ENCODE data around the gene SPRR3. TPM values are rescaled to one million over a fixed set of nuclear protein-coding genes. Genes with fewer than 3 reads are reported as not detected.
A peak's percentile ranks its signal among the peaks of the same experiment; 100 is the strongest.

Gene SPRR3
- total RNA-seq, 1 experiment from 2014 or later = not detected

DNA sequence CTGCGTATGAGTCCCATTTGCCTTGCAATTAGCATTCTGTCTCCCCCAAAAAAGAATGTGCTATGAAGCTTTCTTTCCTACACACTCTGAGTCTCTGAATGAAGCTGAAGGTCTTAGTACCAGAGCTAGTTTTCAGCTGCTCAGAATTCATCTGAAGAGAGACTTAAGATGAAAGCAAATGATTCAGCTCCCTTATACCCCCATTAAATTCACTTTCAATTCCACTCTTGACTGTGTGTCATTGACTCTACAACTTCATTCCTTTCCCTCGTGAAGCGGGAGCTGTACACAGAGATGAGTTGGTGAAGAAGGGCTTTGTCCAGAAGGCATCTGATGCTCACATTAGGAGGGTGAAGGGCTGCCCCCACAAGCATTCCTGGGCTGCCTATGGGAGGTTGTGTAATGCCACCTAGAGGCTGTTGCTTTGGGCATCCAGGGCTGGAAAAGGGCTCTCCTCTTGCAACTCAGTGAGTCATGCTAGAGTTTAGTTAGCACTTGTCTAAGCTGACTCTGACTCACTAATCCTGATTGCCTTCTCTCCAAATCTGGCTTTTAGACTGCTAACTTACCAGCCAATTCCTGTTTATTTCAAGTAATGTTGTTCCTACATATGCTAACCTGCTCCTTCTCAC is 31.2 kb downstream of the SPRR3 start:
- DNase-seq (ENCODE audit: low read depth in 1 of 2, low spot score in 2 of 2) = peak; percentile 33 to 70
- Histone ChIP-seq H3K36me3 (no peaks in the 10 kb centered on the region), H3K4me1 (replicated peaks) (no peaks in the 10 kb centered on the region), H3K4me3 (no peak overlapping the region), H3K27ac (no peak overlapping the region), H3K27me3 (replicated peaks) (no peaks in the 10 kb centered on the region), H3K9me3 (replicated peaks) (no peaks in the 10 kb centered on the region)

- no peaks in the 10 kb centered on the region for H3K36me3 ChIP-seq
- no peak for DNase-seq (ENCODE audit: low read depth in 1 of 2, low spot score in 2 of 2)
- H3K9me3 ChIP-seq (replicated peaks) = no peaks in the 10 kb centered on the region
- no peak overlapping the region for H3K27ac ChIP-seq
- H3K4me3 ChIP-seq = no peak overlapping the region
- no peaks in the 10 kb centered on the region for H3K4me1 ChIP-seq (replicated peaks)
- H3K27me3 ChIP-seq (replicated peaks) = no peaks in the 10 kb centered on the region
Measured at GRCh38 chr1:153035211-153035610, 33.7 kb downstream of the SPRR3 start.

DNA sequence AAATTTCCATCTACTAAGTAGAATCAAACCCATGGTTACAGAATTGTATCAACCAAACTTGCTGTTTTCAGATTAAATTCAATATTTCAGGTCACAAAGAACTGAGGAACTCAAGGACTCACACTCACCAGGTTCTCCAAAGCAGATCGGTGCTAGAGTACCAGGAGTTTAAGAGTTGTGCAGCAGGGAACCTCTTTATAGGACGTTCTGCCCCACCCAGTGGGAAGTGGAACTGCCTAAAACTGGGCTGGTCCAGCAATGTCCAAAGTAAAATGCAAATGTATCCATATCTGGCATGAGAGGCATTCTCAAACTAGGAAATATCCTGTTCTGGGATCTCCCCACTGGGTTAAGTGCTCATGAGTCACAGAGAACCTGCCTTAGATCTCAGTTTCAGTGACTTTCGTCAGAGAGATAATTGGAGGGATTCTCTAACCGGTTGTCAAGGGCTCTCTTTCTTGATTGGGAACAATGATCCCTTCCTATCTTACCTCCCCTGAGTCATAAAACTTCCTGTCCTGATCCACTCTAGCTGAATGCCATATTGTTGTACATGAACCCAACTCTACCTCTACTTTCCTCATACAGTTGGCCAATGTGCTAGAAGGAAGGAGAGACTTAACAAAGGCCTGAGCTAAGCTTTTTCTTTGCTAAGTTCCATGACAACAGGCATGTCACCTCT is 39.5 kb downstream of the SPRR3 start, which contains the start of gene SPRR2D:
Gene SPRR2D (minus strand): TSS at position 171 of the 682 bp plus-strand sequence. CDS start 774 bp downstream, outside the sequence.
- no peak for DNase-seq (ENCODE audit: low read depth in 1 of 2, low spot score in 2 of 2)
- no peaks in the 10 kb centered on the region for H3K36me3 ChIP-seq
- no peaks in the 10 kb centered on the region for H3K4me1 ChIP-seq (replicated peaks)
- H3K27ac ChIP-seq = no peak within 1 kb of the TSS
- no peaks in the 10 kb centered on the region for H3K27me3 ChIP-seq (replicated peaks)
- no peak within 1 kb of the TSS for H3K4me3 ChIP-seq
- no peaks in the 10 kb centered on the region for H3K9me3 ChIP-seq (replicated peaks)

DNA sequence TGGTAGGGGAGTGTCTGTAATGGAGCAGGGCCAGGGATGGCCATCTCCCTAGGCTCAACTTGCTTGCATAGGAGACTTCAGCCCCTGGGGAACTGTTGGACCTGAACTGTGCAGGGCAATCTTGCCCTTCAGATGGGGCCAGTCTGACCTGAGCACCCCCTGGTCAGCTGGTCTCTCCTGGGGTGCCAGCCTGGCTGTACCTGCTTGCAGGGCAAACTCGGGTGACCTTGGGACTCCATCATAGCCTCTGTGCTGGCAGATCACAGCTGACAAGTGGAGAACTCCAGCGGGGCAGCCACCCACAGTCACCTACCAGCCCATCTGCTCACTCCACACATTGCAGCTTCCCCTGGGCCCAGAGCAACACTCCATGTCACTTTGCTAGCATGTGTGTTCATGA is 47.7 kb downstream of the SPRR3 start:
- DNase-seq (ENCODE audit: low read depth in 1 of 2, low spot score in 2 of 2) = no peak
- no peak overlapping the region for H3K27ac ChIP-seq
- no peaks in the 10 kb centered on the region for H3K9me3 ChIP-seq (replicated peaks)
- H3K27me3 ChIP-seq (replicated peaks) = no peaks in the 10 kb centered on the region
- H3K36me3 ChIP-seq = no peaks in the 10 kb centered on the region
- no peak overlapping the region for H3K4me3 ChIP-seq
- H3K4me1 ChIP-seq (replicated peaks) = no peaks in the 10 kb centered on the region

Other genes with a start within 250 kb of the SPRR3 start
- not detected in 2 replicates for gene KPRP, start 243.7 kb upstream of the SPRR3 start, total RNA-seq (2014; rRNA removed; shearing (Covaris generic))
- gene LCE1F, start 226.6 kb upstream of the SPRR3 start, total RNA-seq (2014; rRNA removed; shearing (Covaris generic)) = not detected in 2 replicates
- gene LCE1E, start 215.5 kb upstream of the SPRR3 start, total RNA-seq (2014; rRNA removed; shearing (Covaris generic)) = not detected in 2 replicates
- gene LCE1D, start 205.0 kb upstream of the SPRR3 start, total RNA-seq (2014; rRNA removed; shearing (Covaris generic)) = not detected in 2 replicates
- gene LCE1C, start 195.1 kb upstream of the SPRR3 start, total RNA-seq (2014; rRNA removed; shearing (Covaris generic)) = not detected in 2 replicates
- not detected in 2 replicates for gene LCE1B, start 189.8 kb upstream of the SPRR3 start, total RNA-seq (2014; rRNA removed; shearing (Covaris generic))
- gene LCE1A, start 174.3 kb upstream of the SPRR3 start, total RNA-seq (2014; rRNA removed; shearing (Covaris generic)) = not detected in 2 replicates
- not detected in 2 replicates for gene LCE6A, start 158.9 kb upstream of the SPRR3 start, total RNA-seq (2014; rRNA removed; shearing (Covaris generic))
- not detected in 2 replicates for gene LCE7A, start 141.8 kb upstream of the SPRR3 start, total RNA-seq (2014; rRNA removed; shearing (Covaris generic))
- not detected in 2 replicates for gene SMCP, start 123.4 kb upstream of the SPRR3 start, total RNA-seq (2014; rRNA removed; shearing (Covaris generic))
- not detected in 2 replicates for gene IVL, start 93.2 kb upstream of the SPRR3 start, total RNA-seq (2014; rRNA removed; shearing (Covaris generic))
- not detected in 2 replicates for gene SPRR5, start 54.5 kb upstream of the SPRR3 start, total RNA-seq (2014; rRNA removed; shearing (Covaris generic))
- not detected in 2 replicates for gene SPRR4, start 31.1 kb upstream of the SPRR3 start, total RNA-seq (2014; rRNA removed; shearing (Covaris generic))
- not detected in 2 replicates for gene SPRR1A, start 17.7 kb upstream of the SPRR3 start, total RNA-seq (2014; rRNA removed; shearing (Covaris generic))
- gene SPRR1B, start 29.5 kb downstream of the SPRR3 start, total RNA-seq (2014; rRNA removed; shearing (Covaris generic)) = not detected in 2 replicates
- not detected in 2 replicates for gene SPRR2D, start 39.4 kb downstream of the SPRR3 start, total RNA-seq (2014; rRNA removed; shearing (Covaris generic))
- gene SPRR2A, start 55.8 kb downstream of the SPRR3 start, total RNA-seq (2014; rRNA removed; shearing (Covaris generic)) = not detected in 2 replicates
- gene SPRR2B, start 69.9 kb downstream of the SPRR3 start, total RNA-seq (2014; rRNA removed; shearing (Covaris generic)) = not detected in 2 replicates
- not detected in 2 replicates for gene SPRR2E, start 92.8 kb downstream of the SPRR3 start, total RNA-seq (2014; rRNA removed; shearing (Covaris generic))
- gene SPRR2F, start 111.8 kb downstream of the SPRR3 start, total RNA-seq (2014; rRNA removed; shearing (Covaris generic)) = not detected in 2 replicates
- not detected in 2 replicates for gene SPRR2G, start 149.1 kb downstream of the SPRR3 start, total RNA-seq (2014; rRNA removed; shearing (Covaris generic))
- gene LELP1, start 201.7 kb downstream of the SPRR3 start, total RNA-seq (2014; rRNA removed; shearing (Covaris generic)) = not detected in 2 replicates
- gene PRR9, start 215.8 kb downstream of the SPRR3 start, total RNA-seq (2014; rRNA removed; shearing (Covaris generic)) = not detected in 2 replicates

Data from SJSA1 (cell line).